Endothelial cell of hepatic sinusoid (primary cell): ENCODE results near the gene ARMC9.
"Not testable (repeated sequence)": the region's sequence is repeated elsewhere in the genome, so short reads cannot be mapped to it uniquely, and the experiment has no call there.

ENCODE experiments used
- in situ Hi-C: cut with HindIII; loops from 2 replicates; pipeline ENCODE4 v1.10.0; 2017; ENCODE audit warnings: low sequenced_read_pairs

ARMC9 gene

GRCh38 chr2:231357931-231358330 lies 159.5 kb downstream of the ARMC9 start:
- in situ Hi-C loops = no loop called here

GRCh38 chr2:231359441-231359840 lies 161.0 kb downstream of the ARMC9 start:
- in situ Hi-C loops = no loop called here

DNA sequence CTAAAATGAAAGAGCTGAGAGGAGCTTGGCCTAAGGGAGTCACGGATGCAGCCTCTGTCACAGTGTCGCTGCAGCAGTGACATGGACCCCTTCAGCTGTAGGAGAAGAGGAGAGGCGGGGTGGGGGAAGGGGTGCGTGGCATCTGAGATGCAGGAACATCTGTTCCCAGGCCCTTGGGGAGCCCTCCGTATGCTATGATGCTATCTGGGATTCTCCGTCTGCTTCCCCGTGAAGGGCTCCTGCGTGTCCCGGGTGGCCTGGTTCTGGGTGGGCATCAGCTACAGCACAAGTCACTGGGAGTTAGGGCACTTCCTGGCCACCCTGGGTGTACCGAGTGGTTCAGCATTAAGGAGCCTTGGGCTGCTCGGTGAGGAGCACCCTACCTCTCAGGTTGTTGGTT lies 161.5 kb downstream of the ARMC9 start:
- in situ Hi-C loops = no loop called here

DNA sequence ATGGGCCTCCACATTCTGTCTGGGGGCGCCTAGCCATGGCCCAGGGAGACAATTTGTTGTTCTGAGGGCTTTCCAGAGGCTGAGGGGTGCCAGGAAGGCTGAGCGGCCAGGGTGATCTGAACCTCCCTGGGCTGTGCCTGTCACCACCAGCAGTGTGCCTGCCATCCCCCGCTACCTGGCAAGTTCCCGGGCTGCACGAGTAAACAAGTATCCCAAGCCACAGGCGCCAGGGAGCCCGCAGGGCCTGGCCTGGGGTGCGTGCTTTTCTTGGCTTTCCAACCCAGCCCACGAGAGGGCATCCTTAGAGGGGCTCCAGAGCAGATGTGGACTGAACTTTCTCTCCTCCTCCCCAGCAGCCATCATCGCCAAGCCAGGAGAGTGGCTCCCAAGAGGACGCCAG lies 162.0 kb downstream of the ARMC9 start:
- in situ Hi-C loops = no loop called here

DNA sequence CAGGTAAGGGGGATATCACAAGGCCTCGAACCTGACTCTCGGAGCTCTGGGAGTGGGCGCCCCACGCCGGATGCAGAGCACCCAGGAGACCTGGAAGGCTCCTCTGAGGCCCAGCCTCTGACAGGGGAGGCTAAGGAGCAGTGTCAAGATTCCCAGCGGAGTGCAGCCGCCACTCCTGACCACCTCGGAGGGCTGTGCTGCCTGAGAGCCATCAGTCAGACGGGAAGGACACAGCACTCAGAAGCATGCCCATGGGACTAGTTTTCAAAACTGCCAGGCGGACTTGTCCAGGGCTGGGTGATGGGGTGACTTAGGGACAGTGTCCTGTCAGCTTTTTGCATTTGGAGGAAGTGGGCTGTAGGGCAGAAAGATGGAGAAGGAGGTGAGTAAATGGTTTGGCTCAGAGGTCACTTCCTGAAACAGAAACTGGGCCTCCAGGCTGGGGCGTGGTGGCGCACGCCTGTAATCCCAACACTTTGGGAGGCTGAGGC lies 162.5 kb downstream of the ARMC9 start:
- in situ Hi-C loops = no loop called here

GRCh38 chr2:231361701-231362554 lies 163.5 kb downstream of the ARMC9 start:
- in situ Hi-C loops = no loop called here

DNA sequence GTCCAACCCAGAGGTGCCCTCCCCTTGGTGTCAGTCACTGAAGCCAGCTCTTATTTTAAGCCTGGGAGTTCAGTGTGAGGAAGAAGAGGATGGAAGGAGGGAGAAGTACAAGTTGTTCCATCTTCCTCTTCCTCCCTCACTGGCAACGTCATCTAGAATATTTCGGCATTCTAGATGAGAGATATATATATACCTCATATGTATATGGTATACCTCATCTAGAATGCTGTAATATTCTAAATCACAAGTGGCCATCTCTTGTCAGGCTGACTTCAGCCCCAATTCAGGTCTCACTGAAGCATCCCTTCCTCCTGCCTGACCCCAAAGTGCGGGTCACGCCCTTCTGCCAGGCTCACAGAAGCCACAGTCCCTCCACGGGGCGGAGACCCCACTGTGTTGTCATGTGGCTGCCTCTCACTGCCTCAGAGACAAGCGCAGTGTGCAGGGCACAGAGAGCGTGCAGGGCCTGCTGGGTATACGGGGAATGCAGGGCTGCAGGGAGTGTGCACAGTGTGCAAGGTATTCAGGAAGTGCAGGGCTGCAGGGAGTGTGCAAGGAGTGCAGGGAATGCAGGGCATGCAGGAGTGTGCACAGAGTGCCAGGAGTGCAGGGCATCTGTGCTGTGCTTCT lies 164.2 kb downstream of the ARMC9 start:
- in situ Hi-C loops = no loop called here

DNA sequence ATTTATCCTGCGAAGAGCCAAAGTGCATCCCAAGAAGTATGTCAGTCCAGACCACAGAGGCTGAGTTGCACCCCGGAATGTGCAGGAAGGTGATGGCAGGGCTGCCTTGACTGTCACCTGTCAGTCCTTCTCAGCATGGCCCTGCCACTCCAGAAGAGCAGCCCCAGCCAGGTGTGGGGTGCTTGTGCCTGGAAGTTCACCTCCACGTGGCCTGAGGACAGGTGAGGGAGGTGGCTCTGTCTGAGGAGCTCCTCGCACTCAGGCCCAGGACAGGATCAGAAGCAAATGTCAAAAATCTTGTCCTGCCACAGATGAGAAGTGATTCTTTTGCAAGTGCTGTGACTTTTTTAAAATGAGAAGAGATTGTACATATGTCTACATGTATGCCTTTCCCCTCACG lies 165.6 kb downstream of the ARMC9 start:
- in situ Hi-C loops = no loop called here

DNA sequence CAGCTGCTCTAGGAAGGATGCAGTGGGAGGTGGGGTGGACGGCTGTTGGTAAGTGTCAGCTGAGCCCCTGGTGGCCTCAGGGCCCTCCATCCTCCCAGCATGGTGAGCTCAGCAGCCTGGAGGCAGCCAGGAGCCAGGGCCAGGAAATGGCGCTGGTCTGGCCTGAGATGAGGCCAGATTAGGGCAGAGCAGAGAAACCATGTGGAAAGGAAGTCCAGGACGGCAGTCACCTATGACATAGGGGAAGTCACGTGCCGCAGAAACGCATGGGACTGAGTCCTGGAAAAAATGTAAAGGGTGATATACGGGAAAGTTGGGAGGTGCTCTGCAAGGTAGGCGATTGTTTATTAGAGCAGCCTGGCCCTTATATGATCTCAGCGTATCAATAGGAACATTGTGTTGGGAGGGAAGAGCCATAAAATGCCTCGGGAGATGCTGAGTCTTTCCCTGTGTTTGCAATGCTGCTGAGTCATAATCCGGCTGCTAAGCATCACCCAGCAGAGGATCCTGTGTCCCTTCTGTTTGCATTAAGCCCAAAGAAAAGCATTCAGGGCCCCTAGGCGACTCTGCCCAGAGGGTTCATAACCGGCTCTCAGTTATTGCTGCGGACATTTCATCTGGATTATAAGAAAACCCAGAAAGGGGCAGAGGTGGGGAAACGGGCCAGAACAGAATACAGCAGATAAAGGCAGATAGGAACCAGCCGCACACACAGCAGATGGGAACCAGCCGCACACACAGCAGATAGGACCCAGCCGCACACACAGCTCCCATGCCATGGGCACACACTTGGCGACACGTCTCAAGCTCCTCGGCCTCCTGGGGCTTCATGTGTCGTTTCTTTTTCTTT lies 166.8 kb downstream of the ARMC9 start:
- in situ Hi-C loops = no loop called here

DNA sequence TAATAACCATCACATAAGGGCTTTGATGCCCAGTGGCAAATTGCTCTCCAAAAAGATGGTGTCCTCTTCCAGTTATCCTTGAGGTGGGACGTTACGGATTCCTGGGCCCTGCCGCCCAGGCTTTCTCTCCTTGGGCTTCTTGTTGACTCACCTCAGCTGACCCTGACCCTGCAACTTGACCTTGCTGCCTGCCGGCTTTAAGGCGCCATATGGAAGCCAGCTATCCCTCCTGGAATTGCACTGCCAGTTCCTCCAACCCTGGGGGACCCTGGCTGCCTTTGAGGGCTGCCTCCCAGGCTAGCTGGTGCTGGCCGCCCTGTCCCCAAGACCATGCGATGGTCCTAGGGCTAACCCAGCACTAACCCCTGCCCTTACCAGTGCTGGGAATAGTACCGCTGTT lies 168.7 kb downstream of the ARMC9 start:
- in situ Hi-C loops = no loop called here

DNA sequence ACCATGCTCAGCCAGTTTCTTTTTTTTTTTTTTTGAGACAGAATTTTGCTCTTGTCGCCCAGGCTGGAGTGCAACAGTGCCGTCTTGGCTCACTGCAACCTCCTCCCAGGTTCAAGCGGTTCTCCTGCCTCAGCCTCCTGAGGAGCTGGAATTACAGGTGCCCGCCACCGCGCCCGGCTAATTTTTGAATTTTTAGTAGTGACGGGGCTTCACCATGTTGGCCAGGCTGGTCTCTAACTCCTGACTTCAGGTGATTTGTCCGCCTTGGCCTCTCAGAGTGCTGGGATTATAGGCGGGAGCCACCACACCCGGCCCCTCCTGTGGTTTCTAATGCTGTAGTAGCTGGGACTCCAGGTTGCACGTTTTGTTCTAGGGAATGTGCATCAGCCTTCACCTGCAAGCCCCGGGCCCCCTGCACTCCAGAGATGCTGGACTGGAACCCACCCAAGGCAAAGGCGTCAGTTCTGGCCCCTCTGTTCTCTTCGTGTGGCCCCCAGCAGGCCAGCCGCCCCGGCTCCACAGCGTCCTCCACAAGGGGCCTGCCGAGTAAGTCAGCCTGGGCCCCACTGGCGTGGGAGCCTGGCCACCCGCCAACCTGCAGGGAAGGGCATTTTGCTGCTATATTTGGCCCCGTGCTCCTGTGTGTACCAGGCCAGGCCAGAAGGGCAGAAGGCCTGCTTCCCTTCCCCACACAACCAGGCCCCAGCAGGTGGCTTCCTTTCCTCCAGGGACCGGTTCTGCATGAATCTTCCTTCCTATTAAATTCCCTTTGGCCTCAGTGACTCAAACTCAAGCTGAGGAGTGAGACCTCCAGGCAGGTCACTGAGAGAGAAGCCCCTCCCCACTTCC lies 171.4 kb downstream of the ARMC9 start:
- in situ Hi-C loops = no loop called here

DNA sequence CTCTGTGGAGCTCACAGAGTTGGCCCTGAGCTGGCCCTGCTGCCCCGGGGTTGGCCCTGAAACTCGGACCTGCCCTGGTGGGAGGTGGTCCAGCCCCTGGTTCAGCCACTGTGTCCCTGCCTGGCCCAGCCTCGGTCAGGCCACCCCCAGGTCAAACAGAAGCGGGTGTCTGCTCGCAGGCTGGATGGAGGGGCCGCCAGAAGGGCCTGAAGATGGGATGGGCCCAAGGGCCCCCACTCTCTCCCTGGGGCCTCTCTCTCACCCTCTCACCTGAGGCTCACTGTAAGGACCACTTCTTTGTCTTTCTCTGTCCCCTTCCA lies 172.0 kb downstream of the ARMC9 start:
- in situ Hi-C loops = no loop called here

DNA sequence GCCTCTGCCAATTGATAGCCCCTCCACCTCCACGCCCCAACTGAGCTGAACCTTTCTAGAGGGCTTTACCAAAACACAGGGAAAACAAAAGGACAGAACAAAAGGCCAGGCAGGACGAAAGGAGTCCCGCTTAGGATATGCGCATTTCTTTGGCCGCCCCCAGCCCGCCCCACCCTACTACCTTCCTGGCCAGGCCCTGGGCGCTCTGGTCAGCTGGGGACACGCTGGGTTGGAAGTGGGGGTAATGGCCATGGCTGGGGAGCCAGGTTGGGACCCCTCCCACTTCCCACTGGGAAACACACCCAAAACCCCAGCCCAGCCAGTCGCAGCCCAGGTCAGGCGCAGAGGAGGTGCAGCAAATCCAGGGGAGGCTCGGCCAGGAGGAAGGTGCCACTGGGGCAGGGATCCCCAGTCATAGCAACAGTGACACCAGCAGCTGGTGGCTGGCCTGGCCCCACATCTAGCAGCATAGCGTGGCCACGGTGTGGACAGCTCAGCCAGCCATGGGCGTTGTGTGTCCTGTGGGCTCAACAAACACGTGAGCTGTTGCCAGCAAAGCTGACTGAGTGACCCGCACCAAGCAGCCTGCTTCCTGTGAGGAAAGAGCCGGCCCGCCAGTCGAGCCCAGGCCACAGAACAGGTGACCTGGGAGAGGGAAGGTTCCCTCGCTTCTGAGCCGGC lies 172.5 kb downstream of the ARMC9 start:
- in situ Hi-C loops = no loop called here

DNA sequence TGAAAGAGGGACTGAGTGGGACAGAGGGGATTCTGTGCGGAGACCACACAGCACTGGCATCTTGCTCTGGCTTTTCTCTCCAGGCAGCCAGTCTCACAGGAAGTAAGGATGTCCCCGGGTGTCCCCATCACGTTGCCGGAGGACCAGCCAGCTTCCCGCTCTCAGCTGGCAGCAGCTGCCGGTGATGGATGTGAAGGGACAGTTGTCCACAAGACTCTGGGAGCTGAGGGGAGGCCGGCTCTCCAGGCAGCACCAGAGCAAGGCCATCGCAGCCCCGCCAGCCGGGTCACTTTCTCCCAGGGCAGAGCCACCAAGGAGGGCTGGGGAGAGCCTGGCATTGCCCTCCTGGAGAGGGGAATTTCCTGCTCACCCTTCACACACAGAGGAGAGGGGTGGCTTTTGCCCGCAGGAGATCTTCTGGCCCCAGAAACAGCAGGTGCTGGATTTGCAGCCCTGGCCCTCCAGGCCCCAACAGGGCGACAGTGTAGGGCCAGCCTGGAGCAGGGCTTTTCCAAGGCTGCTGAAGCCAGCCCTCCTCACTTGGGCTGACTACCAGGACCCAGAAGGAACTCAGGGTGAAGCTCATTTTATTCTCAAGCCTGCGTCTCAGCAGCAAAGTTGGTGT lies 173.1 kb downstream of the ARMC9 start:
- in situ Hi-C loops = no loop called here

GRCh38 chr2:231372326-231372725 lies 173.9 kb downstream of the ARMC9 start:
- in situ Hi-C loops = no loop called here

DNA sequence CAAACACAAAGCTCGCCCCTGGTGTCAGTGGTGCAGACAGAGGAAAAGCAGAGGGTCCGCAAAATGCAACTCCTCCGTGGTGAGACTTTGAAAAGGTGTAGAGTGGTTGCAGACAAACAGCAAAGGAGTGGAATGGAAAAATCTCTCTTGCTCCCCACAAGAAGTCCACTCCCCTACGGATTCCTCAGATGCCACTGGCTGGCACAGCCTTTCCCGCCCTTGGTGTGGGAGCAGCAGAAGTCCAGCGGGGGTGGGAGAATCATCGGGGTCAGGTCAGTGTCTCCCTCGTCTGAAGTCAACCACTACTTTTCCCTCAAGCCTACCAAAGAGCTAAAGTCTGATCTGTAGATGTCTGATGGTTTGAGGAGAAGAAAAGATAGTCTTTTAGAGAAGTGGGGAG lies 174.8 kb downstream of the ARMC9 start:
- in situ Hi-C loops = no loop called here

DNA sequence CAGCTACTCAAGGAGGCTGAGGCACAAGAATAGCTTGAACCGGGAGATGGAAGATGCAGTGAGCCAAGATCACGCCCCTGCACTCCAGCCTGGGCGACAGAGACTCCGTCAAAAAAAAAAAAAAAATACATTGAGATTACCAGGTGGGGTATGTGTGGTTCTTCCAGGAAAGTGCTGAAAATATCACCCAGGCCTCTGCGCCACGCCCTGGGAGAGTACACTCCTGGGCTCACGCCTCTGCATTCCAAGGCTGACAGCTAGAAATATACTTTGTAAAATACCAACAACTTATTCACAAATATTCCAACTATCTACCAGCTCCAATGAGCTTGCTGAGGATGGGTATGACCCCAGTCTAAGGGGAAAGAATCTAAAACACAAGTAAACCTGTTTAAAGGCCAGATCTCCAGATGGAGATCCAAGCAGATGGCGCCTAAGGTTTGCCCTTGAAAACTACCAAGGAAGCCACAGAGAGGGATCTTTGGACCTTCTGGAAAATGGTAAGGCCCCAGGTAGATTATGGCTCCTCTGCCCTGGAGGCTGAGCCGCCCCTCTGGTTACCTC lies 175.4 kb downstream of the ARMC9 start:
- in situ Hi-C loops = no loop called here

- in situ Hi-C loops = no loop called here
Observed at GRCh38 chr2:231374771-231375170, 176.3 kb downstream of the ARMC9 start.

GRCh38 chr2:231375994-231376615 lies 177.7 kb downstream of the ARMC9 start:
- in situ Hi-C loops = not testable (repeated sequence)
